Neuronal stem cell (in vitro differentiated cells): ENCODE measurements around the gene C1RL.
A peak's percentile ranks its signal among the peaks of the same experiment; 100 is the strongest.

ENCODE experiments used
- DNase-seq: peaks from one replicate; pipeline ENCODE4 v3.0.0-alpha.2; 2013; ENCODE audit warnings: low spot score
- H2AFZ ChIP-seq: one replicate; pipeline ENCODE4 v1.6.1; 2013; ENCODE audit warnings: mild to moderate bottlenecking, low read length, inconsistent platforms
- H2AK5ac ChIP-seq: 2 replicates; pipeline ENCODE4 v1.6.1; 2013; ENCODE audit warnings: low read depth, mild to moderate bottlenecking, inconsistent platforms, low read length, moderate library complexity, mixed read lengths
- H2BK120ac ChIP-seq: 2 replicates; pipeline ENCODE4 v1.6.1; 2013; ENCODE audit warnings: low read depth, mild to moderate bottlenecking, inconsistent platforms, low read length, moderate library complexity, mixed read lengths
- H2BK12ac ChIP-seq: one replicate; pipeline ENCODE4 v1.6.1; 2013; ENCODE audit warnings: low read length, inconsistent platforms
- H2BK15ac ChIP-seq: 2 replicates; pipeline ENCODE4 v1.6.1; 2013; ENCODE audit warnings: mild to moderate bottlenecking, low read length, inconsistent platforms, mixed read lengths
- H2BK5ac ChIP-seq: one replicate; pipeline ENCODE4 v1.6.1; 2013; ENCODE audit warnings: inconsistent platforms, mild to moderate bottlenecking, low read length, moderate library complexity
- H3K14ac ChIP-seq: one replicate; pipeline ENCODE4 v1.6.1; 2013; ENCODE audit warnings: low read length, inconsistent platforms
- H3K18ac ChIP-seq: 2 replicates; pipeline ENCODE4 v1.6.1; 2013; ENCODE audit warnings: low read length, inconsistent platforms
- H3K23ac ChIP-seq: 2 replicates; pipeline ENCODE4 v1.6.1; 2013; ENCODE audit warnings: low read depth, mild to moderate bottlenecking, mixed read lengths, low read length, inconsistent platforms; ENCODE audit not compliant: poor library complexity
- H3K27ac ChIP-seq: replicated peaks from 3 replicates; pipeline ENCODE4 v1.5.1; 2013; ENCODE audit warnings: low read length, inconsistent platforms
- H3K27me3 ChIP-seq, 3 experiments: 2 replicates each; pipeline ENCODE4 v1.6.1; 2013; ENCODE audit warnings: low read length in 3 of 3, mild to moderate bottlenecking in 2 of 3, inconsistent platforms in 1 of 3, low read depth in 1 of 3, mixed read lengths in 1 of 3, moderate library complexity in 1 of 3; ENCODE audit not compliant: control insufficient read depth in 3 of 3, insufficient read depth in 3 of 3
- H3K36me3 ChIP-seq, 2 donors: replicated peaks in 1 of 2; 2 replicates each; pipeline ENCODE4 v1.6.1; 2013; ENCODE audit warnings: low read length in 2 of 2; ENCODE audit not compliant: control insufficient read depth in 2 of 2, insufficient read depth in 2 of 2
- H3K4ac ChIP-seq: 2 replicates; pipeline ENCODE4 v1.6.1; 2013; ENCODE audit warnings: inconsistent platforms, mild to moderate bottlenecking, low read length, moderate library complexity
- H3K4me1 ChIP-seq, 2 donors: 1 replicate in 1 of 2; 2 replicates in 1 of 2; pipeline ENCODE4 v1.6.1; 2013; ENCODE audit warnings: low read length in 2 of 2, low read depth in 1 of 2; ENCODE audit not compliant: control insufficient read depth in 2 of 2, insufficient read depth in 1 of 2
- H3K4me2 ChIP-seq: one replicate; pipeline ENCODE4 v1.6.1; 2013; ENCODE audit warnings: mild to moderate bottlenecking, low read length, inconsistent platforms; ENCODE audit not compliant: insufficient read depth, poor library complexity, severe bottlenecking
- H3K4me3 ChIP-seq, 2 donors: 2 replicates each; pipeline ENCODE4 v1.5.1; 2013; ENCODE audit warnings: low read length in 2 of 2, mild to moderate bottlenecking in 2 of 2, inconsistent platforms in 1 of 2, moderate library complexity in 1 of 2
- H3K79me1 ChIP-seq: one replicate; pipeline ENCODE4 v1.6.1; 2013; ENCODE audit warnings: low read depth, mild to moderate bottlenecking, inconsistent platforms, low read length, moderate library complexity
- H3K9ac ChIP-seq: one replicate; pipeline ENCODE4 v1.6.1; 2013; ENCODE audit warnings: mild to moderate bottlenecking, low read depth, low read length, inconsistent platforms; ENCODE audit not compliant: poor library complexity
- H3K9me3 ChIP-seq, 2 donors: replicated peaks in 1 of 2; 2 replicates each; pipeline versions ENCODE3 to v1.6.1; 2013; ENCODE audit warnings: low read length in 2 of 2, mild to moderate bottlenecking in 2 of 2, inconsistent platforms in 1 of 2, low read depth in 1 of 2, mixed read lengths in 1 of 2, moderate library complexity in 1 of 2; ENCODE audit not compliant: control insufficient read depth in 2 of 2, insufficient read depth in 1 of 2
- H4K8ac ChIP-seq: one replicate; pipeline ENCODE4 v1.6.1; 2013; ENCODE audit warnings: low read depth, mild to moderate bottlenecking, inconsistent platforms, low read length, moderate library complexity
- H4K91ac ChIP-seq: one replicate; pipeline ENCODE4 v1.6.1; 2013; ENCODE audit warnings: low read length, low read depth, mild to moderate bottlenecking, inconsistent platforms; ENCODE audit not compliant: poor library complexity
- WGBS, 2 donors: extraction: QIAGEN DNeasy Blood & Tissue Kit; methylation state at CpG; one replicate each; pipeline ENCODE4 v1.1.7; 2013; ENCODE audit warnings: missing lambda C conversion rate in 2 of 2, mixed read lengths in 1 of 2; ENCODE audit not compliant: insufficient read length in 2 of 2, insufficient replicate concordance in 1 of 2; ENCODE audit errors: extremely low coverage in 2 of 2; 5-methylcytosine and 5-hydroxymethylcytosine counted together

The C1RL gene

GRCh38 chr12:7125632-7126227 is 16.7 kb upstream of the C1RL start:
- no peak overlapping the region for H2AFZ ChIP-seq
- DNase-seq, result no peak
- no peaks in the 10 kb centered on the region for H3K9me3 ChIP-seq
- H3K18ac ChIP-seq, result no peak overlapping the region
- peaks cover 2 to 3% of the 10 kb centered on the region in 2 donors for H3K4me1 ChIP-seq
- no peaks in the 10 kb centered on the region for H3K36me3 ChIP-seq
- no peak overlapping the region for H2BK120ac ChIP-seq
- no peak overlapping the region for H3K23ac ChIP-seq
- H3K27me3 ChIP-seq, result peaks cover 0 to 18% (median 0%) of the 10 kb centered on the region in 3 experiments
- H3K4ac ChIP-seq, result no peak overlapping the region
- no peak overlapping the region for H4K91ac ChIP-seq
- no peak overlapping the region for H3K4me2 ChIP-seq
- H3K27ac ChIP-seq, result no peak overlapping the region
- H3K79me1 ChIP-seq, result no peaks in the 10 kb centered on the region
- H3K4me3 ChIP-seq, result no peak overlapping the region
- no peak overlapping the region for H2BK15ac ChIP-seq
- no CpG with 5 or more reads among the region's 4 CpGs for WGBS, 2 donors
- H2BK12ac ChIP-seq, result no peak overlapping the region
- H2BK5ac ChIP-seq, result no peak overlapping the region
- no peak overlapping the region for H2AK5ac ChIP-seq
- no peak overlapping the region for H4K8ac ChIP-seq
- H3K9ac ChIP-seq, result no peak overlapping the region
- H3K14ac ChIP-seq, result no peak overlapping the region

DNA sequence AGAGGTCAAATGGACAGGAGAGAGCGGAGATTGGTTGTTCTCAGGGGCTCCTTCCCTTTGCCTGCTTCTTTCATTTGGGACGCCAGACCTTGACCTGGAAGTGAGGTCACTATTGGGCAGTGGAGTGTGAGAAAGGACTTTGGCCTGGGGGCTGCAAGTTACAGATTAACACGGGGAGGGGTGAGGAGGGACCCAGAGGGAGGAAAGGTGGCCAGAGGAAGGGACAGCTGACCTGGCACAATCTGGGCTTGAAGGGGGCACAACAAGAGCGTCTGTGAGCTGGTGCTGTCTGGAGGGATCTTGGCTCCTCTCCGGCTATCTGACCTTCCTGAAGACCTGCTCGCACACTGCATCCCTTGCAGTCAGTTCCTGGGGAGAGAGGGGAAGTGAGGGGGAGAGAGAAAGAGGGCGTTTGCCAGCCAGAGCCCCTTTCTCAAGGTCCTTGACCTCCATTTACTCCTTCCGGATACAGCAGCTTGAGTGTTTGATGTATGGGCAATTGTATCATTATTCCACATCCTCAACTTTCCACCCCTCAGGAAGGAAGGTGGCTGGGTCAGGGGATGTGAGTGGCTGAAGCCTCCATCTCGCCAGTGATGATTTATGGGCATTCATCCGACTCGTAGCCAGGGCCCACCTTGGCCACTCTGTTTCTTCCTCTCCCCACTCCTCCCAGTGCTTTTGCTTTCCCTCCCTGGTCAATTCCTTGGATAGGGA is 14.9 kb upstream of the C1RL start:
- Histone ChIP-seq H3K36me3 (no peaks in the 10 kb centered on the region), H3K27me3 (peaks cover 0 to 10% (median 0%) of the 10 kb centered on the region in 3 experiments), H3K23ac (no peak overlapping the region), H3K4me2 (no peak overlapping the region), H3K14ac (no peak overlapping the region), H2BK12ac (peak overlapping the region; percentile 58), H3K9ac (no peak overlapping the region), H3K9me3 (no peaks in the 10 kb centered on the region), H2BK15ac (no peak overlapping the region), H3K79me1 (no peaks in the 10 kb centered on the region), H3K4me3 (no peak overlapping the region), H2AFZ (no peak overlapping the region), H4K8ac (peak overlapping the region; percentile 43), H2BK5ac (no peak overlapping the region), H3K18ac (peak overlapping the region; percentile 2), H3K27ac (no peak overlapping the region), H3K4me1 (no peaks in the 10 kb centered on the region), H4K91ac (no peak overlapping the region), H2BK120ac (no peak overlapping the region), H3K4ac (no peak overlapping the region), H2AK5ac (peak overlapping the region; percentile 75)
- WGBS, 2 donors, result no CpG with 5 or more reads among the region's 11 CpGs
- no peak for DNase-seq

- no peak overlapping the region for H3K4me2 ChIP-seq
- H3K36me3 ChIP-seq, result no peaks in the 10 kb centered on the region
- H3K4ac ChIP-seq, result no peak overlapping the region
- no peak overlapping the region for H3K14ac ChIP-seq
- DNase-seq, result no peak
- H3K79me1 ChIP-seq, result no peaks in the 10 kb centered on the region
- H3K9ac ChIP-seq, result no peak overlapping the region
- H3K4me1 ChIP-seq, result no peaks in the 10 kb centered on the region
- H2BK12ac ChIP-seq, result no peak overlapping the region
- H3K9me3 ChIP-seq, result no peaks in the 10 kb centered on the region
- no peak overlapping the region for H2BK15ac ChIP-seq
- no peak overlapping the region for H2BK120ac ChIP-seq
- no CpG with 5 or more reads among the region's 7 CpGs for WGBS, 2 donors
- H4K8ac ChIP-seq, result no peak overlapping the region
- no peak overlapping the region for H2AK5ac ChIP-seq
- H3K4me3 ChIP-seq, result no peak overlapping the region
- peak overlapping the region; percentile 11 for H2BK5ac ChIP-seq
- no peak overlapping the region for H3K27ac ChIP-seq
- H2AFZ ChIP-seq, result no peak overlapping the region
- H3K27me3 ChIP-seq, result peaks cover 0 to 2% (median 0%) of the 10 kb centered on the region in 3 experiments
- H3K18ac ChIP-seq, result no peak overlapping the region
- H3K23ac ChIP-seq, result no peak overlapping the region
- no peak overlapping the region for H4K91ac ChIP-seq
Observed at GRCh38 chr12:7122811-7123769, 14.1 kb upstream of the C1RL start.

DNA sequence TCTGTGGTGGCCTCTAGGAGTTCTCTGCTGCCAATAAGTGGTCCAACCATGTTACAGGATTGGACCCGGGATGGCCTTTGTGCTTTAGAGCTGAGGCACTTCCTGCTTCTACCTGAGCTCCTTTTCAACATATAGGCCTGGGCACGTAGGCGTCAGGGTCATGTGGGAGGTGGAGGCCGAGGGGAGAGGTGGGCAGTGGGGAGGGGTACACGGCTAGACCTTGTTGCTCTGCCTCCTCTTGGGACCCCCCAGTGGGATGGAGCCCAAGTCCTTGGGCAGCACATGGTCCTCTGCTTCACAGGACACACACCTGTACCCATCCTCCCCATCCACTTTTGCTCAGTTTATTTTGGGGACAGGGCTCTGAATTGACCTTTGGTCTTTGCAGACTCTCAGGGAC is 12.3 kb upstream of the C1RL start:
- WGBS, 2 donors, result no CpG with 5 or more reads among the region's 5 CpGs
- no peak overlapping the region for H3K9ac ChIP-seq

More for the DNA sequence above, 12.3 kb upstream of the C1RL start:
- H3K4ac ChIP-seq, result no peak overlapping the region
- H3K79me1 ChIP-seq, result no peaks in the 10 kb centered on the region
- no peaks in the 10 kb centered on the region for H3K4me1 ChIP-seq
- peak overlapping the region in 1 of 2 donors; percentile 18 for H3K4me3 ChIP-seq
- H3K4me2 ChIP-seq, result no peak overlapping the region
- no peak overlapping the region for H3K18ac ChIP-seq
- H2BK15ac ChIP-seq, result no peak overlapping the region
- no peaks in the 10 kb centered on the region for H3K27me3 ChIP-seq
- H2BK5ac ChIP-seq, result no peak overlapping the region
- H4K91ac ChIP-seq, result no peak overlapping the region
- no peaks in the 10 kb centered on the region for H3K9me3 ChIP-seq
- no peak overlapping the region for H4K8ac ChIP-seq
- H3K27ac ChIP-seq, result no peak overlapping the region
- H3K23ac ChIP-seq, result no peak overlapping the region
- H2AFZ ChIP-seq, result no peak overlapping the region
- no peak overlapping the region for H2BK120ac ChIP-seq
- peaks cover 0 to under 1% of the 10 kb centered on the region in 2 donors for H3K36me3 ChIP-seq
- H2AK5ac ChIP-seq, result no peak overlapping the region
- H3K14ac ChIP-seq, result no peak overlapping the region
- DNase-seq, result no peak
- no peak overlapping the region for H2BK12ac ChIP-seq
